NCI-H82 treated with DMSO at 0.1 percent for 48 hours (cell line): Measurements from ENCODE around the gene MSX1.
"Not testable (repeated sequence)": the region's sequence is repeated elsewhere in the genome, so short reads cannot be mapped to it uniquely, and the experiment has no call there.

Experiments
- DNase-seq: peaks from one replicate; lab custom pipeline; 2025; ENCODE audit not compliant: unreplicated experiment; lab: John Stamatoyannopoulos, UW

The MSX1 gene

DNA sequence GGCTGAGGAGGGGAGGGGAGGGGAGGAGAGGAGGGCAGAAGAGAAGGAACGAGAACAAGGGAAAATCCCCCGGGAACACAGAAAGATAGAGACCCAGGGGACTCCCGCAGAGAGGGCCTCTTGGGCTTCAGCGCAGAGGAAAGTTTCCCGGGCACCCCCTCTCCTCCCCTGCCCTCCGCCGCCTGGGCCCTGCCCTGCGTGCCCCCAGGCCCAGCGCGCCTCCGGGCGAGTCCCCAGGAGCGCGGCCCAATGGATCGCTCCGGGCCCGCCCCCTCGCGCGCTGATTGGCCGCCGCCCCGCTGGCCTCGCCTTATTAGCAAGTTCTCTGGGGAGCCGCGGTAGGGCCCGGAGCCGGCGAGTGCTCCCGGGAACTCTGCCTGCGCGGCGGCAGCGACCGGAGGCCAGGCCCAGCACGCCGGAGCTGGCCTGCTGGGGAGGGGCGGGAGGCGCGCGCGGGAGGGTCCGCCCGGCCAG, at the start of gene MSX1:
TSS of gene MSX1 (plus strand) at position 341 of the 474 bp plus-strand sequence. CDS start 235 bp downstream, outside the sequence.
- DNase-seq, result peak; percentile 47

- no peak for DNase-seq
Observed at GRCh38 chr4:4810092-4810774, 49.2 kb upstream of the MSX1 start.

DNA sequence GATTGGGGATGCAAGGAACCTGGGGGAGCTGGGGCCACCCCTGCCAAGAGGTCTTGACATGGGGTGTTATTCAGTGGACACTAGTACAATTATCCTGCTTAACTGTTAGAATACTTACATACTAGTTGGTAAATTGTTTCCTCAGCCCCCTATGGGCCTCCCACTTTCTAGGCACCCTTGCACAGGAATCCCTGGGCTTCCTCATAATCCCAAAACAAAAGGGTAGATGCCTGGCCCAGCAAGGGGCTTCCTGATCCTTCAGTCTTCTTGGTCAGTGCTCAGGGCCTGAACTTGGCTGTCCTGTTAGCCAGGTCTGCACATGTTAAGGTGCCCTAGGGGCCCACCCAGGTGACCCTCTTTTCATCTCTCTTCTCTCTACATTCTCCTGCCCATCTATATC, 48.7 kb upstream of the MSX1 start:
- no peak for DNase-seq

GRCh38 chr4:4812145-4812794, 47.2 kb upstream of the MSX1 start:
- no peak for DNase-seq

GRCh38 chr4:4818415-4819212, 40.9 kb upstream of the MSX1 start:
- no peak for DNase-seq

GRCh38 chr4:4819213-4819606, 40.3 kb upstream of the MSX1 start:
- DNase-seq, result no peak

DNA sequence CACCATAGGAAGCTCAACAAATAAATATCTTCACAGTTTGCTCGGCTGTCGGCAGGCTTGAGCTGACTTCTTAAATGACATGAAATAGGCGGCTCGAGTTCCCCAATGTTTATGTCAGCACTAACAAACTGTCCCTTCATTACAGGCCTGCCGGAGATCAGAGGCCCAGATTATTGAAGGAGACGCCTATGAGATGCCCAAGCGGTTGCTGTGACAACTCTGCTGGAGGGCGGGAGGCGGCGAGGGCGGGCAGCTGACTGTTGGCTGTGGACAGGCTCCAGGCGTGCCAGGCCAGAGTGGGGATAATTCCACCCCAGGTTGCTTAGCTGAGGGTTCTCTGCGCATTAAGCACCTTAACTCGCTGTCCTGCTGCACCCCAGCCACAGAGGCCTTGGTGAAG, 39.2 kb upstream of the MSX1 start:
- DNase-seq, result no peak

DNA sequence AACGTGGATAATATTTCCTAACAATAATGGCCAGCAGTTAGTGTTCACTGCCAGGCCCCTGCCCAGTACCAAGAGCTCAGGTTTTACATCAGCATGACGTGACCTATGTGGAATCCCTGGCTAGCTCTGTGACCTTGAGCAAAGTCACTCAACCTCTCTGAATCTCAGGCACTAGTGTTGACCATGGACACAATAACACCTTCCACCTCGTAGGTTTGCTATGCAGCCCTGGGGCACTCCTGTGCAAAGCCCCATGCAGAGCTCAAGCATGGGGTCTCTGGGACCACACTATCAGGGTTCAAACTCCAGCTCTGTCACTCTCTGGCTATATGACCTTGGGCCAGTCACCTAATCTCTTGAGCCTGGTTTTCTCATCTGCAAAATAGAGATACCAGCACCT, 38.7 kb upstream of the MSX1 start:
- DNase-seq, result no peak

- no peak for DNase-seq
Observed at GRCh38 chr4:4821577-4821976, 37.9 kb upstream of the MSX1 start.

GRCh38 chr4:4822286-4822685, 37.2 kb upstream of the MSX1 start:
- DNase-seq, result not testable (repeated sequence)

- no peak for DNase-seq
Observed at GRCh38 chr4:4823621-4824162, 35.8 kb upstream of the MSX1 start.

- DNase-seq, result no peak
Observed at GRCh38 chr4:4824232-4824631, 35.2 kb upstream of the MSX1 start.

- no peak for DNase-seq
Observed at GRCh38 chr4:4825431-4825830, 34.0 kb upstream of the MSX1 start.

DNA sequence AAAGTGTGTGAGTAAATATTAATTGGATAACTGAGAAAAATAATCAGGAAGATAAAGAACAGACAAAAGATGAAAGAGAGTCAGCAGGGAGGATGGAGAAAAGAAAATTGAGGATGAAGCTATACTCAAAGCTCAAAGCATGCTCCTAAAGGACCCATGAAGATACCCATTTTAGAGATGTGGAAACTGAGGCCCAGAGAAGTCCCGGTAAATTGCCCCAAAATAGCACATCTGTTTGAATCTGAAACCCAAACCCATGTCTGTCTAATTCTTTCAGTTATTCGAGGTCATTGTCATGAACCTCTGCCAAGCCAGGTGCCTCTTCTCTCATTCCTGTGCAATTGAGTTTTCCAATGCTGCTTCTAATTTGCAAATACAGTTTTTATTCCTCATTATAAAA, 29.6 kb upstream of the MSX1 start:
- no peak for DNase-seq

DNA sequence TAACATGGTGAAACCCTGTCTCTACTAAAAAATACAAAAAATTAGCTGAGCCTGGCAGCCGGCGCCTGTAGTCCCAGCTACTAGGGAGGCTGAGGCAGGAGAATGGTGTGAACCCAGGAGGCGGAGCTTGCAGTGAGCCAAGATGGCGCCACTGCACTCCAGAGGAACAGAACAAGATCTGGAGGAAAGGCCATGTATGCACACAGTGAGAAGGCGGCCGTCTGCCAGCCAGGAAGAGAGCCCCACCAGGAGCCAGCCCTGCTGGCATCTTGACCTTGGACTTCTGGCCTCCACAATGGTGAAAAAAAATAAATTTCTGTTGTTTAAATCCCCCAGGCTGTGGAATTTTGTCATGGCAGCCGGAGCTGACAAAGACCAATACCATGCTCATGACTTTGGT, 28.2 kb upstream of the MSX1 start:
- DNase-seq, result no peak

GRCh38 chr4:4831825-4832224, 27.6 kb upstream of the MSX1 start:
- no peak for DNase-seq

DNA sequence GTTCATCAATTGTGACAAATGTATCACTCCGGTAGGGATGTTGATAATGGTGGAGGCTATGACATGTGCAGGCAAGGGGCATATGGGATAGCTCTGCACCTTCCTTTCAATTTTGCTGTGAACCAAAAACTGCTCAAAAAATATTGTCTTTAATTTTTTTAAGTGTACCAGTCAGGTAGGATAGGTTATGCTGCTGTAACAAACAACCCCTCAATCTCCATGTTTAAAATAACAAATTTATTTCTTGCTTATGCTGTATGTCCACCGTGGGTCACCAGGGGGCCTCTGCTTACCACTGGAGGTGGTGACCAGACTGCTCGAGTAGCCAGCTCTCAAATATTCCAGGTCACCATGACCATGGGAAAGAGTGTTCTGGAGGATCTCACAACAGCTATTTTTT, 23.4 kb upstream of the MSX1 start:
- DNase-seq, result no peak

GRCh38 chr4:4837316-4837715, 22.1 kb upstream of the MSX1 start:
- DNase-seq, result no peak

GRCh38 chr4:4838051-4838935, 21.2 kb upstream of the MSX1 start:
- DNase-seq, result no peak

- DNase-seq, result no peak
Observed at GRCh38 chr4:4838936-4839810, 20.3 kb upstream of the MSX1 start.
